CD4-positive, alpha-beta T cell treated with Interleukin-17A for 4 hours (primary cell): Measurements from ENCODE around the gene INSM1.

Source experiments
- DNase-seq: peaks from one replicate; pipeline ENCODE4 v3.0.0-alpha.2; 2020; ENCODE audit warnings: mixed read lengths

INSM1 gene

DNA sequence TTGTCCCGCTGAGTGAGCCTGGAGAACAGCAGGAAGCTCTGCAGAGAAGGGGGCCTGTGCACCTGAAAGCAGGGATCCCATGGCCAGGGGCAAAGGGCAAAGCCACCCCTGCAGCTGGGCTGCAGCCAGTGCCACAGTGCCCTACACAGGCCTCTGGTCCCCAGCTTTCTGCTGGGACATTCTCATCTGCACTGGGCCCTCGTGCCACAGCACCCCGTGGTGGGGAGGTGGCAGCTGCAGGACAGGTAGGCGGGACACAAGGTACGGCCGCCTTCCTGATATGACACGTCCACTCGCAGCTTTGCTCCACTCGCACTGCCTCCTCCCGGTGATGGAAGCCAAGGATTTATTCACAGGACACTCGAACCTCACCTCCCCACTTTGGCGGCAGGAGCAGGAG is 27.2 kb downstream of the INSM1 start:
- DNase-seq, result no peak

GRCh38 chr20:20395903-20396568 is 28.1 kb downstream of the INSM1 start:
- no peak for DNase-seq

GRCh38 chr20:20396794-20397193 is 28.9 kb downstream of the INSM1 start:
- DNase-seq, result no peak

- no peak for DNase-seq
Measured at GRCh38 chr20:20398123-20398522, 30.2 kb downstream of the INSM1 start.

GRCh38 chr20:20399531-20400500 is 31.9 kb downstream of the INSM1 start:
- no peak for DNase-seq

GRCh38 chr20:20401991-20402390 is 34.1 kb downstream of the INSM1 start:
- no peak for DNase-seq

DNA sequence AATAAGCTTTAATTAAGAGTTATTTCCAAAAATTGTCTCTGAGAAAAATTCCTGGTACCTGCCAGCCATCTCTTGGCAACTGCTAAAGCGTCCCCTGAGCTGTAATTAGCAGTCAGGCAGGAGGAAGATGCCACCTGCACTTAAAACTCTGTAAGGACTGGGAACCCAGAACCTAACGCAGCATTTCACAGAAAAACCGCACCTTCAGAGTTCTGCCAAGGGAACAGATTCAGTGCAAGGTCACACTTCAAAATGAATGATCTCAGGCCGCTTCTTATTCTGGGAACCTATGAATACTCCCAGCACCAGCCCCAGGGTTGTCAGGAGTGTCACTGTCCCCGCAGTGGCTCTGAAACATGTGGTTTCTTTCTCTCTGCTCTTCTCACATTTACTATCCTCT is 36.7 kb downstream of the INSM1 start:
- DNase-seq, result no peak

DNA sequence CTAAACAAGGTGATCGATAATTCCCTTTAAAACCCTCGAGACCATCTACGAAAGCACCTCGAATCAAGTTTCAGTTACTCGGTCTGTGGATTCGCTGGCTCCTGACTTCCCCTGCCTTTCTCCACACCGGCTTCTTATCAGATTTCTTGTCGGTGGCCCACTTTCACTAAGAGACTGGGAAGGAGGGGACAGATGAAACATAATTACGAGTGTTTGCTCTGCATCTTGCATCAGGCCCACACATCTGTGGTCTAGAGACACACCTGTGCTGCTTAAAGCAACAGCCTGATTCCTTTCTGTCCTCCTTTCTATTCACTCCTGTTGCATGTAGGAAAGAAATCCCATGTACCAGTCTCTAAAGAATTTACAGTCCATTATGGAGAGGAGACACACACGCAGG is 37.7 kb downstream of the INSM1 start:
- DNase-seq, result no peak

- DNase-seq, result no peak
Measured at GRCh38 chr20:20406306-20406705, 38.4 kb downstream of the INSM1 start.

DNA sequence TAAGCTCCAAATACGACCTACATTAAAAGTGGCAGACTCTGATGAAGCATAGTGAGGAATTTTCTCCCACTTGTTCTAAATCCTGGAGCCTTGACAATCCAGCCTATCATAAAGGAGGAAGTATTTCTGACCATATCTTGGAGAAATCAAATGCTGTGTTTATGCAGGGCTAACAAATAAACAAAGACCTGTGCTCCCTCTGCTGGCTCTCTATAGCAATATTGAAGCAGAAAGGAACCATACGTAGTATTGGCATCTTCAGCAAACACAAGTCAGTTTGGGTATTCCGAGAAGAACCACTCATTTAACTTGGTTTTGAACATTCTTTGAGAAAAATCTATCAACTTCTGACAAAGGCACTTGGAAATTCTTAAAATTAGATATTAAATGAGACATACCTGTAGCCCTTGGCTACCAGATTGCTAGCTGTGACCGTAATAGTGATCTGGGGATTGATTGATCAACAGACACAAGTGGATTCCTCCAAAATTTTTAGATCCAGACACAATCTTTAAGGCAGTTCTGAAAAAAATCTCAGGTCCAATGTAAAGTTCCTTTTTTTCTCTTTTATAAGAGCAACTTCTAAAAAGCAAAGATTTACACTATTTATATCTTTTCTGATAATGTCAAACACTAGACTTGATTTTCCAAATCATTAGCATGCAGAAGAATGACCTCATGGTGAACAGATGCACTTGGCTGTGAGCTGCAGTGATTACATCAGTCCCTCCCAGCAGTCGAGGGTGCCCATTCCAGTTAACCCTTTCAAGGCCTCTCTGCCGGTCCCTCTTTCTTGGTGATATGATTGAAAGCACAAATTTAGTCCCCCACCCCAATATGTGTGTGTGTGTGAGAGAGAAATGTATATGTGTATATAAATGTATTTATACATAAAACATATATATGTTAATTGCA is 40.2 kb downstream of the INSM1 start:
- no peak for DNase-seq

GRCh38 chr20:20409331-20409730 is 41.4 kb downstream of the INSM1 start:
- DNase-seq, result no peak

- no peak for DNase-seq
Measured at GRCh38 chr20:20410678-20411077, 42.8 kb downstream of the INSM1 start.

GRCh38 chr20:20411402-20411801 is 43.5 kb downstream of the INSM1 start:
- no peak for DNase-seq

- DNase-seq, result no peak
Measured at GRCh38 chr20:20411836-20412235, 43.9 kb downstream of the INSM1 start.

DNA sequence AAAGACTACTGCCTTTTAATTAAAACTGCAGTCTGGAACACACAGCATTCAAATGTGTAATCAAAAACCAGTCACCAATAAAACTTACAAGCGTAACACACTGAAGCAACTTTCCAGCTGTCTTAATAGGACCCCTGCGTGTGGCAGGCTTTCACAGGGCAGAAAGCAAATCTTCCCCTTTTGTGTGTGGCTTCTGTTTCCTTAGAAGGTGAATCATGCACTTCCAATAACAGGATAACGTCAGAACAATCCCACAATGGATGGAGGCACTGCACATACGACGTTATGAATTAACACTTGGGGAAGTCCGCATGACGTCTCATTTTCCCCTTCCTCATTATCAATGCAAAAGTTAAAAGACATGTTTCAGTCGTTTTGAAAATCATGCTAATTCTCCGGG is 44.8 kb downstream of the INSM1 start:
- DNase-seq, result no peak

GRCh38 chr20:20413810-20414281 is 45.9 kb downstream of the INSM1 start:
- no peak for DNase-seq

GRCh38 chr20:20414640-20415220 is 46.8 kb downstream of the INSM1 start:
- DNase-seq, result no peak

- DNase-seq, result no peak
Measured at GRCh38 chr20:20415321-20415720, 47.4 kb downstream of the INSM1 start.

DNA sequence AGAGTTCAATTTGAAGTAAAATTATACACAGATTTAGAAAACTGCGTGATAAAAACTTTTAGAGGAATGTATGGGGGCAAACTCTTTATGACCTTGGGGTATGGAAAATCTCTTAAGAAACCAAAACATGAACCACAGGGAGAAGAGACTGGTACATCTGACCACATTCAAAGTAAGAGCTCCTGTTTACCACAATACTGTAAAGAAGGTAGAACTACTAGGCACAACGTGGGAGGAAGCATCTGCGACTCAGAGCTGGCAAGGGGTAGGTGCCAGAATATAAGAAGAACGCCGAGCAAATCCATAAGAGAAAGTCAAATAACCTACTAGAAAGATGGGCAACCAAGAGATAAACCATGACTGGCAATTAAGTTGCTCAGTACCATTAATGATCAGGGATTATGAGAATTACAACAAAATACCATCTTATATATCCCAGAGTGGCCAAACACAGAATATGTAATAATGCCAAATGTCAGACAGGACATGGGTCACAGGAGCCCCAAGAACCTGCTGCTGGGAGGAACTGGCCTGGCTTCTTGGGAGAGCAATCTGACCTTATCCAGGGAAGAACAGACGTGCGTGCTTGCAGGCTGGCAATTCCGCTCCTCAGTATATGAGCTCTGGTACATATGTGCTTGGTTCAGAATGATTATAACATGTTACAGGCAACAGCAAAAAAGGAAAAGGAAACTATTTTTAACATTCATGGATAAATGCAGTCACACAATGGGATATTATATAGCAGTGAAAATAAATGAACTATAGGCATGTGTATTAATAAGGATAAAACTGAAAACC is 50.2 kb downstream of the INSM1 start:
- DNase-seq, result no peak
